Measurements from ENCODE around the gene RABAC1.

DNA sequence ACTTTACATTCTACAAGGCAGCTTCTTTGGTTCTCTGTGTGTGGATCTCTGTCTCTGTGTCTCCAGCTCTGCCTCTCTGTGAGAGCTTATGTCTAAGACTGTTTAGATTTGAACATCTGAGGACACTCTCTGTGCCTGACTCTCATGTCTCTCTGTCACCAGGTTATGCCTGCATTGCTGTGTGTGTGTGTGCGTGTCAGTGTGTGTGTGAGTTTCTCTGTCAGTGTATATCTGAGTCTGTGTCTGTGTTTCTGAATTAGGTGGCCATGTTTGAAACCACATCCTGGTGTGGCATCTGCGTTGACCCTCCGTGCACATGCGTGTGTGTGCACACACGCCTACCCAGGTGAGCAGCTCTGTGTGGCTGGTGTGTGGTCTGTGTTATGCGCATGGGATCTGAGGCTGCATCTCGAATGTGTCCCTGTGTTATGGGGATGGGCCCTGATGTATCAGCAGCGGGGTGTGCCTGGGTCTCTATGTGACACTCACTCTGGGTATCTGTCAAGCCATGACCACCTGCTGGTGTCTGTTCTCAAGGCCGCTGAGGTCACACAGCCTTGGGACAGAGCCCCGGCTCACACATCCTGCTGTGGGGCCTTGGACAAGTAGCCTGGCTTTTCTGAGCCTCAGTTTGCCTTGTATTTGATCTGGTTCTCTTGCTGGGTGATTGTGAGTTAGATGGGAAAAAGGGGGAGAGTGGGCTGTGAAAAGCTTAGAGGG is 28.2 kb upstream of the RABAC1 start:
- no peak for TF ChIP-seq EZH2 (IDR thresholded peaks at IDR 0.05; ENCODE audit: borderline replicate concordance, low read length)
- TF ChIP-seq, protein P1, sequence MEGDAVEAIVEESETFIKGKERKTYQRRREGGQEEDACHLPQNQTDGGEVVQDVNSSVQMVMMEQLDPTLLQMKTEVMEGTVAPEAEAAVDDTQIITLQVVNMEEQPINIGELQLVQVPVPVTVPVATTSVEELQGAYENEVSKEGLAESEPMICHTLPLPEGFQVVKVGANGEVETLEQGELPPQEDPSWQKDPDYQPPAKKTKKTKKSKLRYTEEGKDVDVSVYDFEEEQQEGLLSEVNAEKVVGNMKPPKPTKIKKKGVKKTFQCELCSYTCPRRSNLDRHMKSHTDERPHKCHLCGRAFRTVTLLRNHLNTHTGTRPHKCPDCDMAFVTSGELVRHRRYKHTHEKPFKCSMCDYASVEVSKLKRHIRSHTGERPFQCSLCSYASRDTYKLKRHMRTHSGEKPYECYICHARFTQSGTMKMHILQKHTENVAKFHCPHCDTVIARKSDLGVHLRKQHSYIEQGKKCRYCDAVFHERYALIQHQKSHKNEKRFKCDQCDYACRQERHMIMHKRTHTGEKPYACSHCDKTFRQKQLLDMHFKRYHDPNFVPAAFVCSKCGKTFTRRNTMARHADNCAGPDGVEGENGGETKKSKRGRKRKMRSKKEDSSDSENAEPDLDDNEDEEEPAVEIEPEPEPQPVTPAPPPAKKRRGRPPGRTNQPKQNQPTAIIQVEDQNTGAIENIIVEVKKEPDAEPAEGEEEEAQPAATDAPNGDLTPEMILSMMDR (IDR thresholded peaks at IDR 0.05; ENCODE audit: low read length), result no peak

Measured in OCI-LY1 (cell line).